Measurements from ENCODE around the gene EFCAB6. TPM values are rescaled to one million over a fixed set of nuclear protein-coding genes. Genes with fewer than 3 reads are reported as not detected.

The EFCAB6 gene
- total and polyA plus RNA-seq, 4 donors = 1.7 to 15.4 (median 7.6) TPM

GRCh38 chr22:43531651-43532050 is 280.5 kb downstream of the EFCAB6 start:
- ATAC-seq (ENCODE audit: insufficient read depth, low FRiP score) = no peak
- H3K27me3 ChIP-seq (ENCODE audit: control insufficient read depth in 3 of 3, insufficient read depth in 3 of 3, low read length in 2 of 3) = no peaks in the 10 kb centered on the region
- H3K36me3 ChIP-seq (ENCODE audit: control insufficient read depth in 4 of 4, insufficient read depth in 4 of 4, low read length in 4 of 4) = no peaks in the 10 kb centered on the region
- H3K27ac ChIP-seq (ENCODE audit: low read depth in 1 of 2, low read length in 1 of 2) = no peak overlapping the region
- H3K4me3 ChIP-seq = no peak overlapping the region
- no peaks in the 10 kb centered on the region for H3K4me1 ChIP-seq (ENCODE audit: control insufficient read depth in 5 of 5, insufficient read depth in 5 of 5, low read length in 5 of 5)
- TF ChIP-seq, protein P1, sequence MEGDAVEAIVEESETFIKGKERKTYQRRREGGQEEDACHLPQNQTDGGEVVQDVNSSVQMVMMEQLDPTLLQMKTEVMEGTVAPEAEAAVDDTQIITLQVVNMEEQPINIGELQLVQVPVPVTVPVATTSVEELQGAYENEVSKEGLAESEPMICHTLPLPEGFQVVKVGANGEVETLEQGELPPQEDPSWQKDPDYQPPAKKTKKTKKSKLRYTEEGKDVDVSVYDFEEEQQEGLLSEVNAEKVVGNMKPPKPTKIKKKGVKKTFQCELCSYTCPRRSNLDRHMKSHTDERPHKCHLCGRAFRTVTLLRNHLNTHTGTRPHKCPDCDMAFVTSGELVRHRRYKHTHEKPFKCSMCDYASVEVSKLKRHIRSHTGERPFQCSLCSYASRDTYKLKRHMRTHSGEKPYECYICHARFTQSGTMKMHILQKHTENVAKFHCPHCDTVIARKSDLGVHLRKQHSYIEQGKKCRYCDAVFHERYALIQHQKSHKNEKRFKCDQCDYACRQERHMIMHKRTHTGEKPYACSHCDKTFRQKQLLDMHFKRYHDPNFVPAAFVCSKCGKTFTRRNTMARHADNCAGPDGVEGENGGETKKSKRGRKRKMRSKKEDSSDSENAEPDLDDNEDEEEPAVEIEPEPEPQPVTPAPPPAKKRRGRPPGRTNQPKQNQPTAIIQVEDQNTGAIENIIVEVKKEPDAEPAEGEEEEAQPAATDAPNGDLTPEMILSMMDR (IDR thresholded peaks at IDR 0.05; ENCODE audit: control extremely low read depth, extremely low read depth) = no peak
- WGBS, 2 donors = 66 to 69% methylated on average over 4 of the region's 4 CpGs
- DNase-seq = no peak
- H3K9me3 ChIP-seq (ENCODE audit: control insufficient read depth in 4 of 4, insufficient read depth in 3 of 4, low read length in 3 of 4) = peaks cover 0 to 4% (median under 1%) of the 10 kb centered on the region in 4 donors
- H3K9ac ChIP-seq (ENCODE audit: insufficient read depth in 1 of 2, low read length in 2 of 2) = no peak overlapping the region

GRCh38 chr22:43530349-43531201 is 281.5 kb downstream of the EFCAB6 start:
- WGBS, 2 donors = 84 to 91% methylated on average over 34 of the region's 34 CpGs
- ATAC-seq (ENCODE audit: insufficient read depth, low FRiP score) = no peak
- Histone ChIP-seq H3K9ac (ENCODE audit: insufficient read depth in 1 of 2, low read length in 2 of 2) (no peak overlapping the region), H3K36me3 (ENCODE audit: control insufficient read depth in 4 of 4, insufficient read depth in 4 of 4, low read length in 4 of 4) (no peaks in the 10 kb centered on the region), H3K27me3 (ENCODE audit: control insufficient read depth in 3 of 3, insufficient read depth in 3 of 3, low read length in 2 of 3) (no peaks in the 10 kb centered on the region), H3K4me1 (ENCODE audit: control insufficient read depth in 5 of 5, insufficient read depth in 5 of 5, low read length in 5 of 5) (no peaks in the 10 kb centered on the region), H3K9me3 (ENCODE audit: control insufficient read depth in 4 of 4, insufficient read depth in 3 of 4, low read length in 3 of 4) (peaks cover 0 to 2% (median 0%) of the 10 kb centered on the region in 4 donors), H3K4me3 (no peak overlapping the region), H3K27ac (ENCODE audit: low read depth in 1 of 2, low read length in 1 of 2) (no peak overlapping the region)
- DNase-seq = no peak
- TF ChIP-seq, protein P1 (IDR thresholded peaks at IDR 0.05; ENCODE audit: control extremely low read depth, extremely low read depth) = no peak

- Histone ChIP-seq H3K9ac (ENCODE audit: insufficient read depth in 1 of 2, low read length in 2 of 2) (no peak overlapping the region), H3K27ac (ENCODE audit: low read depth in 1 of 2, low read length in 1 of 2) (no peak overlapping the region), H3K9me3 (ENCODE audit: control insufficient read depth in 4 of 4, insufficient read depth in 3 of 4, low read length in 3 of 4) (peaks cover 0 to 2% (median 0%) of the 10 kb centered on the region in 4 donors), H3K4me1 (ENCODE audit: control insufficient read depth in 5 of 5, insufficient read depth in 5 of 5, low read length in 5 of 5) (no peaks in the 10 kb centered on the region), H3K27me3 (ENCODE audit: control insufficient read depth in 3 of 3, insufficient read depth in 3 of 3, low read length in 2 of 3) (no peaks in the 10 kb centered on the region), H3K4me3 (no peak overlapping the region), H3K36me3 (ENCODE audit: control insufficient read depth in 4 of 4, insufficient read depth in 4 of 4, low read length in 4 of 4) (no peaks in the 10 kb centered on the region)
- ATAC-seq (ENCODE audit: insufficient read depth, low FRiP score) (no peak), DNase-seq (no peak)
- TF ChIP-seq, protein P1 (IDR thresholded peaks at IDR 0.05; ENCODE audit: control extremely low read depth, extremely low read depth) = no peak
- 71 to 74% methylated on average over 9 of the region's 9 CpGs for WGBS, 2 donors
Measured at GRCh38 chr22:43529934-43530333, 282.2 kb downstream of the EFCAB6 start.
